Liver (tissue), 9 donors: Measurements from ENCODE around the gene P2RY13. TPM values are rescaled to one million over a fixed set of nuclear protein-coding genes. Genes with fewer than 3 reads are reported as not detected.

Experiments used
- DNase-seq: peaks from one replicate; pipeline ENCODE4 v3.0.0-alpha.2; 2017; ENCODE audit warnings: low spot score
- H3K27ac ChIP-seq, 2 donors: one replicate each; pipeline ENCODE4 v1.7.0; 2013; ENCODE audit warnings: inconsistent platforms in 2 of 2, low read length in 2 of 2, control low read depth in 1 of 2, low read depth in 1 of 2, mild to moderate bottlenecking in 1 of 2
- H3K27me3 ChIP-seq, 4 donors: one replicate each; pipeline versions ENCODE4 v1.6.1 to v1.7.0; 2013; ENCODE audit warnings: low read length in 3 of 4, inconsistent platforms in 1 of 4, mild to moderate bottlenecking in 1 of 4, moderate library complexity in 1 of 4; ENCODE audit not compliant: control insufficient read depth in 4 of 4, insufficient read depth in 4 of 4
- H3K36me3 ChIP-seq, 4 donors: one replicate each; pipeline versions ENCODE4 v1.6.1 to v1.7.0; 2013; ENCODE audit warnings: low read length in 3 of 4, mild to moderate bottlenecking in 3 of 4, low read depth in 1 of 4, moderate library complexity in 1 of 4; ENCODE audit not compliant: control insufficient read depth in 4 of 4, insufficient read depth in 3 of 4
- H3K4me1 ChIP-seq, 4 donors: one replicate each; pipeline versions ENCODE4 v1.6.1 to v1.7.0; 2013; ENCODE audit warnings: low read length in 3 of 4, mild to moderate bottlenecking in 3 of 4, moderate library complexity in 1 of 4; ENCODE audit not compliant: control insufficient read depth in 4 of 4, insufficient read depth in 4 of 4
- H3K4me3 ChIP-seq, 3 donors: one replicate each; pipeline versions ENCODE4 v1.6.1 to v1.7.0; 2013; ENCODE audit warnings: low read length in 3 of 3, control low read depth in 1 of 3, low read depth in 1 of 3, mild to moderate bottlenecking in 1 of 3
- H3K9ac ChIP-seq, 2 donors: one replicate each; pipeline ENCODE4 v1.7.0; 2013; ENCODE audit warnings: low read length in 2 of 2, mild to moderate bottlenecking in 2 of 2, moderate library complexity in 2 of 2, control low read depth in 1 of 2, low read depth in 1 of 2
- H3K9me3 ChIP-seq, 4 donors: one replicate each; pipeline versions ENCODE4 v1.6.1 to v1.7.0; 2013; ENCODE audit warnings: low read length in 3 of 4; ENCODE audit not compliant: control insufficient read depth in 4 of 4
- ATF3 ChIP-seq: IDR thresholded peaks from 2 replicates; pipeline ENCODE4 v1.6.1; 2016; ENCODE audit warnings: antibody characterized with exemption
- CTCF ChIP-seq: fragments of 150-350 bp; IDR thresholded peaks from 2 replicates; pipeline ENCODE4 v1.5.1; 2017; ENCODE audit warnings: improper control_type of control experiment, low read depth, low read length; ENCODE audit not compliant: missing input control
- EGR1 ChIP-seq, 2 donors: IDR thresholded peaks; 2 replicates each; pipeline ENCODE4 v1.6.1; 2016 to 2018; ENCODE audit warnings: antibody characterized with exemption in 2 of 2, low read depth in 2 of 2
- FOXA1 ChIP-seq: IDR thresholded peaks from 2 replicates; pipeline ENCODE4 v1.6.1; 2016; ENCODE audit warnings: antibody characterized with exemption
- FOXA2 ChIP-seq: IDR thresholded peaks from 2 replicates; pipeline ENCODE4 v1.6.1; 2016; ENCODE audit warnings: antibody characterized with exemption
- GABPA ChIP-seq, 2 donors: IDR thresholded peaks in 1 of 2; conservative IDR thresholded peaks in 1 of 2; 2 replicates each; pipeline ENCODE4 v1.6.1; 2016; ENCODE audit warnings: antibody characterized with exemption in 2 of 2, mild to moderate bottlenecking in 1 of 2, moderate library complexity in 1 of 2
- HNF4A ChIP-seq, 2 donors: conservative IDR thresholded peaks; 2 replicates each; pipeline ENCODE4 v1.6.1; 2016; ENCODE audit warnings: antibody characterized with exemption in 2 of 2, mild to moderate bottlenecking in 2 of 2
- HNF4G ChIP-seq: IDR thresholded peaks from 2 replicates; pipeline ENCODE4 v1.6.1; 2016; ENCODE audit warnings: antibody characterized with exemption
- MAX ChIP-seq: IDR thresholded peaks from 2 replicates; pipeline ENCODE4 v1.6.1; 2016; ENCODE audit warnings: antibody characterized with exemption
- NR2F2 ChIP-seq: IDR thresholded peaks from 2 replicates; pipeline ENCODE4 v1.6.1; 2016; ENCODE audit warnings: antibody characterized with exemption
- RAD21 ChIP-seq, 2 donors: IDR thresholded peaks; 2 replicates each; pipeline ENCODE4 v1.6.1; 2016; ENCODE audit warnings: antibody characterized with exemption in 2 of 2, mild to moderate bottlenecking in 2 of 2
- REST ChIP-seq: IDR thresholded peaks from 2 replicates; pipeline ENCODE4 v1.6.1; 2016; ENCODE audit warnings: antibody characterized with exemption, mild to moderate bottlenecking
- SP1 ChIP-seq: IDR thresholded peaks from 2 replicates; pipeline ENCODE4 v1.6.1; 2018; ENCODE audit warnings: antibody characterized with exemption, mild to moderate bottlenecking
- TAF1 ChIP-seq: conservative IDR thresholded peaks from 2 replicates; pipeline ENCODE4 v1.6.1; 2016; ENCODE audit warnings: antibody characterized with exemption, mild to moderate bottlenecking
- YY1 ChIP-seq: IDR thresholded peaks from 2 replicates; pipeline ENCODE4 v1.6.1; 2016; ENCODE audit warnings: antibody characterized with exemption, mild to moderate bottlenecking
- ZBTB33 ChIP-seq: IDR thresholded peaks from 2 replicates; pipeline ENCODE4 v1.6.1; 2016; ENCODE audit warnings: antibody characterized with exemption
- WGBS: extraction: QIAGEN DNeasy Blood & Tissue Kit; methylation state at CpG from one replicate; pipeline ENCODE4 v1.1.7; 2013; 5-methylcytosine and 5-hydroxymethylcytosine counted together
- polyA plus RNA-seq, 2 donors: library from polyadenylated mRNA; stranded (reverse) in 1 of 2; unstranded in 1 of 2; fragments of 200-250 nt in 1 of 2; fragments of >200 nt in 1 of 2; fragmentation: Nextera tagmentation in 1 of 2; extraction: Ambion mirVana in 1 of 2; gene quantifications; one replicate each; pipeline versions ENCODE4 v1.2.1 to v1.2.3, GENCODE V29; 2013 to 2015
- total RNA-seq, 2 donors: library from RNA; depleted of rRNA; stranded (reverse); fragments of >200 nt; gene quantifications; one replicate each; pipeline ENCODE4 v1.2.3, GENCODE V29; 2014
- donor health status: healthy.
- donor health status: healthy.
- donor health status: healthy.
- donor health status: healthy.
- donor health status: healthy.

P2RY13 gene
- total and polyA plus RNA-seq, 4 donors = 1.3 to 6.1 (median 3.2) TPM

- DNase-seq = no peak
- H3K27me3 ChIP-seq = no peaks in the 10 kb centered on the region
- no peak overlapping the region for H3K27ac ChIP-seq
- WGBS = 4% methylated on average over 1 of the region's 1 CpG
- no peaks in the 10 kb centered on the region for H3K36me3 ChIP-seq
- no peaks in the 10 kb centered on the region for H3K9me3 ChIP-seq
- TF ChIP-seq REST = no peak
- TF ChIP-seq NR2F2 = no peak
- no peak for TF ChIP-seq ATF3
- TF ChIP-seq CTCF = peak; percentile 69
- no peak for TF ChIP-seq HNF4A (conservative IDR thresholded peaks at IDR 0.05)
- peak; percentile 97 to 98 for TF ChIP-seq RAD21 (IDR thresholded peaks at IDR 0.05)
- TF ChIP-seq YY1 = no peak
- TF ChIP-seq SP1 = no peak
- TF ChIP-seq FOXA1 = no peak
- no peak for TF ChIP-seq TAF1
- no peak overlapping the region for H3K4me3 ChIP-seq
- no peaks in the 10 kb centered on the region for H3K4me1 ChIP-seq
- no peak overlapping the region for H3K9ac ChIP-seq
These were observed 46.4 kb downstream of the P2RY13 start for GRCh38 chr3:151282921-151283320.

- no peak overlapping the region for H3K9ac ChIP-seq
- no peak for DNase-seq
- no peaks in the 10 kb centered on the region for H3K27me3 ChIP-seq
- no peak overlapping the region for H3K27ac ChIP-seq
- no peak overlapping the region for H3K4me3 ChIP-seq
- no peaks in the 10 kb centered on the region for H3K36me3 ChIP-seq
- H3K9me3 ChIP-seq = no peaks in the 10 kb centered on the region
- H3K4me1 ChIP-seq = no peaks in the 10 kb centered on the region
- WGBS = 90% methylated on average over 9 of the region's 9 CpGs
- TF ChIP-seq ZBTB33 (no peak), HNF4A (conservative IDR thresholded peaks at IDR 0.05) (no peak), NR2F2 (no peak), SP1 (no peak), REST (no peak), FOXA1 (no peak), FOXA2 (no peak), EGR1 (IDR thresholded peaks at IDR 0.05; ENCODE audit: low read depth in 2 of 2) (no peak), MAX (no peak), RAD21 (IDR thresholded peaks at IDR 0.05) (no peak), ATF3 (no peak), HNF4G (no peak), CTCF (no peak), GABPA (IDR thresholded peaks at IDR 0.05 in 1 of 2, conservative IDR thresholded peaks at IDR 0.05 in 1 of 2) (no peak), TAF1 (no peak), YY1 (no peak)
These were observed 47.6 kb downstream of the P2RY13 start for GRCh38 chr3:151281671-151282324.
